Measurements from ENCODE around the gene PCSK7.

GRCh38 chr11:117176186-117176585 is 55.7 kb downstream of the PCSK7 start:
- TF ChIP-seq CTCF (IDR thresholded peaks at IDR 0.05): no peak
- TF ChIP-seq EZH2phosphoT487 (IDR thresholded peaks at IDR 0.05): no peak
- no peak for TF ChIP-seq EZH2 (IDR thresholded peaks at IDR 0.05)

Measured in neural progenitor cell (in vitro differentiated cells).